H9 (cell line): ENCODE data around the gene FANCG. TPM values are rescaled to one million over a fixed set of nuclear protein-coding genes. Genes with fewer than 3 reads are reported as not detected.

ENCODE experiments used
- DNase-seq: peaks from one replicate; pipeline ENCODE4 v3.0.0-alpha.2; 2017
- H2AFZ ChIP-seq: one replicate; pipeline ENCODE4 v1.6.1; 2013; ENCODE audit warnings: mild to moderate bottlenecking, low read length, control low read depth, moderate library complexity
- H2AK5ac ChIP-seq: 2 replicates; pipeline ENCODE4 v1.6.1; 2013; ENCODE audit warnings: low read length, control low read depth, mixed read lengths; ENCODE audit not compliant: insufficient read length
- H2BK120ac ChIP-seq: one replicate; pipeline ENCODE4 v1.6.1; 2013; ENCODE audit warnings: low read depth, mild to moderate bottlenecking, low read length, control low read depth, inconsistent platforms; ENCODE audit not compliant: poor library complexity, severe bottlenecking
- H2BK12ac ChIP-seq: 2 replicates; pipeline ENCODE4 v1.6.1; 2013; ENCODE audit warnings: low read length, control low read depth, mixed read lengths, low read depth; ENCODE audit not compliant: insufficient read length
- H2BK15ac ChIP-seq: 2 replicates; pipeline ENCODE4 v1.6.1; 2013; ENCODE audit warnings: low read depth, low read length, control low read depth
- H2BK20ac ChIP-seq: one replicate; pipeline ENCODE4 v1.6.1; 2013; ENCODE audit warnings: low read depth, mild to moderate bottlenecking, low read length, control low read depth, inconsistent platforms; ENCODE audit not compliant: poor library complexity, severe bottlenecking
- H2BK5ac ChIP-seq: 2 replicates; pipeline ENCODE4 v1.6.1; 2013; ENCODE audit warnings: low read length, control low read depth, mixed read lengths; ENCODE audit not compliant: insufficient read length
- H3K14ac ChIP-seq: 2 replicates; pipeline ENCODE4 v1.6.1; 2013; ENCODE audit warnings: low read length, control low read depth; ENCODE audit not compliant: insufficient read depth
- H3K18ac ChIP-seq: 2 replicates; pipeline ENCODE4 v1.6.1; 2013; ENCODE audit warnings: low read depth, mild to moderate bottlenecking, mixed read lengths, low read length, control low read depth; ENCODE audit not compliant: insufficient read length
- H3K23ac ChIP-seq: 2 replicates; pipeline ENCODE4 v1.6.1; 2013; ENCODE audit warnings: low read length, control low read depth, mixed read lengths, low read depth; ENCODE audit not compliant: insufficient read length
- H3K23me2 ChIP-seq: 2 replicates; pipeline ENCODE4 v1.6.1; 2013; ENCODE audit warnings: low read depth, mild to moderate bottlenecking, mixed read lengths, low read length, control low read depth; ENCODE audit not compliant: insufficient read length, poor library complexity, severe bottlenecking
- H3K27ac ChIP-seq: 2 replicates; pipeline ENCODE4 v1.5.1; 2013; ENCODE audit warnings: low read length, control low read depth, mixed read lengths, low read depth; ENCODE audit not compliant: insufficient read length
- H3K27me3 ChIP-seq: 2 replicates; pipeline ENCODE4 v1.6.1; 2013; ENCODE audit warnings: low read length, control low read depth, inconsistent platforms; ENCODE audit not compliant: insufficient read depth
- H3K4ac ChIP-seq: 2 replicates; pipeline ENCODE4 v1.6.1; 2013; ENCODE audit warnings: low read depth, mild to moderate bottlenecking, control low read depth, inconsistent platforms, low read length, moderate library complexity
- H3K4me1 ChIP-seq: 2 replicates; pipeline ENCODE4 v1.6.1; 2013; ENCODE audit warnings: low read length, control low read depth, inconsistent platforms; ENCODE audit not compliant: insufficient read depth
- H3K4me2 ChIP-seq: 2 replicates; pipeline ENCODE4 v1.6.1; 2013; ENCODE audit warnings: low read length, control low read depth, mixed read lengths; ENCODE audit not compliant: insufficient read length, insufficient read depth
- H3K56ac ChIP-seq: 2 replicates; pipeline ENCODE4 v1.6.1; 2013; ENCODE audit warnings: low read depth, mild to moderate bottlenecking, mixed read lengths, low read length, control low read depth; ENCODE audit not compliant: insufficient read length
- H3K79me1 ChIP-seq: 2 replicates; pipeline ENCODE4 v1.6.1; 2013; ENCODE audit warnings: low read depth, mild to moderate bottlenecking, moderate library complexity, low read length, control low read depth, inconsistent platforms; ENCODE audit not compliant: insufficient read depth, poor library complexity, severe bottlenecking
- H3K79me2 ChIP-seq: 2 replicates; pipeline ENCODE4 v1.6.1; 2013; ENCODE audit warnings: low read length, control low read depth, inconsistent platforms; ENCODE audit not compliant: insufficient read depth
- H3K9ac ChIP-seq: 2 replicates; pipeline ENCODE4 v1.6.1; 2013; ENCODE audit warnings: low read length, control low read depth, mixed read lengths; ENCODE audit not compliant: insufficient read length; ENCODE audit errors: extremely low read depth
- H3K9me3 ChIP-seq: one replicate; pipeline ENCODE4 v1.6.1; 2013; ENCODE audit warnings: low read depth, low read length, inconsistent platforms; ENCODE audit not compliant: control insufficient read depth
- H3T11ph ChIP-seq: one replicate; pipeline ENCODE4 v1.6.1; 2013; ENCODE audit warnings: mild to moderate bottlenecking, low read length, control low read depth, inconsistent platforms
- H4K20me1 ChIP-seq: one replicate; pipeline ENCODE4 v1.6.1; 2013; ENCODE audit not compliant: control insufficient read depth, insufficient read length, insufficient read depth
- H4K5ac ChIP-seq: 2 replicates; pipeline ENCODE4 v1.6.1; 2013; ENCODE audit warnings: low read depth, mild to moderate bottlenecking, mixed read lengths, low read length, control low read depth; ENCODE audit not compliant: insufficient read length
- H4K8ac ChIP-seq: replicated peaks from 2 replicates; pipeline ENCODE4 v1.6.1; 2013; ENCODE audit warnings: low read length, control low read depth, mixed read lengths, low read depth; ENCODE audit not compliant: insufficient read length
- H4K91ac ChIP-seq: 2 replicates; pipeline ENCODE4 v1.6.1; 2013; ENCODE audit warnings: low read depth, mild to moderate bottlenecking, moderate library complexity, mixed read lengths, low read length, control low read depth; ENCODE audit not compliant: insufficient read length
- H3K27ac Mint-ChIP-seq, 3 experiments: 2 replicates in 2 of 3; 3 replicates in 1 of 3; pipeline ENCODE4 v1.8.0; 2020 to 2021; ENCODE audit warnings: mixed read lengths in 3 of 3, mild to moderate bottlenecking in 1 of 3, moderate library complexity in 1 of 3
- H3K27me3 Mint-ChIP-seq: 2 replicates; pipeline ENCODE4 v1.8.0; 2021; ENCODE audit warnings: low read depth, mild to moderate bottlenecking, moderate library complexity, mixed read lengths
- H3K36me3 Mint-ChIP-seq, 3 experiments: 2 replicates in 2 of 3; 3 replicates in 1 of 3; pipeline ENCODE4 v1.8.0; 2020 to 2021; ENCODE audit warnings: low read depth in 3 of 3, mixed read lengths in 3 of 3; ENCODE audit not compliant: insufficient read depth in 1 of 3
- H3K4me1 Mint-ChIP-seq, 2 experiments: 2 replicates each; pipeline ENCODE4 v1.8.0; 2020; ENCODE audit warnings: mixed read lengths in 2 of 2
- H3K4me3 Mint-ChIP-seq, 2 experiments: 2 replicates in 1 of 2; 3 replicates in 1 of 2; pipeline ENCODE4 v1.8.0; 2020 to 2021; ENCODE audit warnings: mild to moderate bottlenecking in 2 of 2, mixed read lengths in 2 of 2, moderate library complexity in 1 of 2
- H3K9me3 Mint-ChIP-seq, 2 experiments: 2 replicates in 1 of 2; 3 replicates in 1 of 2; pipeline ENCODE4 v1.8.0; 2020; ENCODE audit warnings: mild to moderate bottlenecking in 2 of 2, mixed read lengths in 2 of 2, moderate library complexity in 1 of 2
- CTCF ChIP-seq: fragments of 200-600 bp; sonication (generic); conservative IDR thresholded peaks from 3 replicates; pipeline ENCODE4 v1.8.0; 2021; ENCODE audit warnings: antibody characterized with exemption, mild to moderate bottlenecking
- WGBS: extraction: QIAGEN DNeasy Blood & Tissue Kit; methylation state at CpG from one replicate; pipeline ENCODE4 v1.1.7; 2013; ENCODE audit warnings: missing lambda C conversion rate, low lambda C conversion rate, mixed read lengths; ENCODE audit not compliant: insufficient read length; ENCODE audit errors: extremely low coverage; 5-methylcytosine and 5-hydroxymethylcytosine counted together
- total RNA-seq: library from RNA; stranded (reverse); gene quantifications from 2 replicates; pipeline ENCODE4 v1.2.1, GENCODE V29; 2021

FANCG gene
- total RNA-seq, 1 experiment from 2014 or later, result 86.9 TPM

- H3K36me3 Mint-ChIP-seq, result peaks cover 2 to 18% (median 15%) of the 10 kb centered on the region in 3 experiments; a peak in 5 of 7 replicates
Observed at GRCh38 chr9:35107297-35108290, 27.9 kb upstream of the FANCG start.

More at GRCh38 chr9:35107297-35108290, 27.9 kb upstream of the FANCG start:
- Histone ChIP-seq H3T11ph (no peak overlapping the region), H3K4ac (no peak overlapping the region), H2BK120ac (no peak overlapping the region), H3K79me1 (no peaks in the 10 kb centered on the region), H4K8ac (no peak overlapping the region), H3K23ac (no peak overlapping the region), H4K5ac (no peak overlapping the region), H3K14ac (no peak overlapping the region), H3K9me3 (no peaks in the 10 kb centered on the region), H3K79me2 (no peaks in the 10 kb centered on the region), H3K9ac (no peak overlapping the region), H2AK5ac (no peak overlapping the region), H2BK15ac (no peak overlapping the region), H3K18ac (no peak overlapping the region), H3K27me3 (no peaks in the 10 kb centered on the region), H3K4me1 (no peaks in the 10 kb centered on the region), H2BK5ac (no peak overlapping the region), H3K23me2 (peaks cover 8% of the 10 kb centered on the region), H3K56ac (no peak overlapping the region), H3K27ac (no peak overlapping the region), H2BK12ac (no peak overlapping the region), H4K20me1 (no peaks in the 10 kb centered on the region), H2BK20ac (no peak overlapping the region), H3K4me2 (no peak overlapping the region), H2AFZ (no peak overlapping the region), H4K91ac (no peak overlapping the region)
- peaks cover 22 to 25% of the 10 kb centered on the region in 2 experiments for H3K4me1 Mint-ChIP-seq
- H3K27me3 Mint-ChIP-seq, result no peaks in the 10 kb centered on the region
- no peaks in the 10 kb centered on the region; a peak in 1 of 5 replicates for H3K9me3 Mint-ChIP-seq
- no peak overlapping the region for H3K27ac Mint-ChIP-seq
- no peak overlapping the region for H3K4me3 Mint-ChIP-seq
- no peak for DNase-seq
- WGBS, result no CpG with 5 or more reads among the region's 18 CpGs
- TF ChIP-seq CTCF, result no peak
